ENCODE data around the gene AP2A2.

DNA sequence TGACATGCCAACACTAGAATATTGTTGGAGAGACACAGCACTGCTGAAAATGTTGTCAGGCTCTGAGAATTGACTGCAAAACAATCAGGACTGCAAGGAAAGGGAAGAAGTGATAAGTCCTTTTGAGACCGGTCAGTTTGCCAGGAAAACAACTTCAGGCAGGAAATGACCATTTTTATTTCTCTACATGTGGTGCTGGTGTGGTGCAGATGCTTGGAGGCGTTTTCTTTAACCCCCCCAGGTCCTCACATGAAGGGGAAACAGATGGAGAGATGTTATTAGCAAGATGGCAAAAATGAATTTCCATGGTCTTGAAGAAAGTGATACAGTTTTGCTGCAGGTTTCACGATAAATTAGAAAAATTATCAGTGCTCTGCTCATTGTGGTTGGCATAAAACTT, 5.7 kb downstream of the AP2A2 start:
- no peak for TF ChIP-seq CTCF (IDR thresholded peaks at IDR 0.05)
- TF ChIP-seq POLR2A (IDR thresholded peaks at IDR 0.05) = no peak

All from lower leg skin (tissue), 3 donors.